AG04449 (cell line): ENCODE results near the gene GABRR2.

Experiments used
- CTCF ChIA-PET: fragments of 350-600 bp; formaldehyde crosslinking; extraction: SDS; loops from one replicate; lab custom pipeline; 2021; ENCODE audit warnings: antibody characterized with exemption; lab: Yijun Ruan, JAX
- POLR2A ChIA-PET: fragments of 400-600, 350-600 bp; formaldehyde crosslinking; extraction: SDS; loops from one replicate; lab custom pipeline; 2020; ENCODE audit warnings: antibody characterized with exemption, inconsistent platforms; lab: Yijun Ruan, JAX
- DNase-seq: peaks from one replicate; pipeline ENCODE4 v3.0.0-alpha.2; 2010; ENCODE audit warnings: low read depth, low spot score
- H3K4me3 ChIP-seq: 2 replicates; pipeline ENCODE4 v1.5.1; 2011; ENCODE audit warnings: low read depth, mild to moderate bottlenecking, control low read depth, low read length
- TF ChIP-seq, protein P1 (sequence below): IDR thresholded peaks from one replicate; pipeline ENCODE4 v1.5.1; 2011; ENCODE audit warnings: mild to moderate bottlenecking, moderate library complexity, low read length, control low read depth, inconsistent platforms; ENCODE audit not compliant: insufficient read depth; ENCODE audit errors: missing control alignments

Gene GABRR2

DNA sequence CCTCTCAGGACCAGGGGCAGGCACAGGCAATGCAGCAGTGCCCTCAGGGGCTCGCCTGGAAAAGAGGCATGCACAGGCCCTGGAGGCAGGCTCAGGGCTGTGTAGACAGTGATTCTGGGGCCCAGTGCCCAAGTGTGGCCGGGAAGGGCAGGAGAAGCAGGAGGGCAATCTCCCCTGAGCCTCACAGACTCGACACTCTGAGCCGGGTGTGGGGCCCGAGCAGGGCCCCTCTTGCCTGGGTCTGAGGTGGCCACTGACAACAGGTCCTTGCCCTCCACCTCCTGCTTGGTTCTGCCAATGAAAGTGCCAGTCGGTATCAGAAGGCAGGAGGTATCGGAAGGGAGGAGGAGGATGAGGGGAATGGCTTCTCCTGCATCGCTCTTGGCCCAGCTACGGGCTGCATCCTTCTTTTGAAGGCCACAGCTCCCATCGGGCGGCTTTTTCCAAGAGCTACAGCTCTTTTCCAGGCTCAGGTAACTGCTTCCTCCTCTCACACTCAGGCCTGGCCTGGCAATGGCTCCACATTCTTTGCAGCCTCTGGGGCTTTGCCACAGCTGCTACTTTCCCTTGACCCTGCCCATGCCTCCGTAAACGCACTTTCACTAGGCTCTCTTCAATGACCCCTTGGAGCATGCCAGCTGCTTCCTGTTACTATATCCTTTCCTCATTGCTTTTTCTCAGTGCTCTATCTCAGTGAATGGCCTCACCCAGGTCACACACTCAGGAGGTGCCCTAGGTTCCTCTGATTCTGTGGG is 24.5 kb downstream of the GABRR2 start:
- TF ChIP-seq, protein P1, sequence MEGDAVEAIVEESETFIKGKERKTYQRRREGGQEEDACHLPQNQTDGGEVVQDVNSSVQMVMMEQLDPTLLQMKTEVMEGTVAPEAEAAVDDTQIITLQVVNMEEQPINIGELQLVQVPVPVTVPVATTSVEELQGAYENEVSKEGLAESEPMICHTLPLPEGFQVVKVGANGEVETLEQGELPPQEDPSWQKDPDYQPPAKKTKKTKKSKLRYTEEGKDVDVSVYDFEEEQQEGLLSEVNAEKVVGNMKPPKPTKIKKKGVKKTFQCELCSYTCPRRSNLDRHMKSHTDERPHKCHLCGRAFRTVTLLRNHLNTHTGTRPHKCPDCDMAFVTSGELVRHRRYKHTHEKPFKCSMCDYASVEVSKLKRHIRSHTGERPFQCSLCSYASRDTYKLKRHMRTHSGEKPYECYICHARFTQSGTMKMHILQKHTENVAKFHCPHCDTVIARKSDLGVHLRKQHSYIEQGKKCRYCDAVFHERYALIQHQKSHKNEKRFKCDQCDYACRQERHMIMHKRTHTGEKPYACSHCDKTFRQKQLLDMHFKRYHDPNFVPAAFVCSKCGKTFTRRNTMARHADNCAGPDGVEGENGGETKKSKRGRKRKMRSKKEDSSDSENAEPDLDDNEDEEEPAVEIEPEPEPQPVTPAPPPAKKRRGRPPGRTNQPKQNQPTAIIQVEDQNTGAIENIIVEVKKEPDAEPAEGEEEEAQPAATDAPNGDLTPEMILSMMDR, result no peak
- CTCF ChIA-PET, result no interaction called here

DNA sequence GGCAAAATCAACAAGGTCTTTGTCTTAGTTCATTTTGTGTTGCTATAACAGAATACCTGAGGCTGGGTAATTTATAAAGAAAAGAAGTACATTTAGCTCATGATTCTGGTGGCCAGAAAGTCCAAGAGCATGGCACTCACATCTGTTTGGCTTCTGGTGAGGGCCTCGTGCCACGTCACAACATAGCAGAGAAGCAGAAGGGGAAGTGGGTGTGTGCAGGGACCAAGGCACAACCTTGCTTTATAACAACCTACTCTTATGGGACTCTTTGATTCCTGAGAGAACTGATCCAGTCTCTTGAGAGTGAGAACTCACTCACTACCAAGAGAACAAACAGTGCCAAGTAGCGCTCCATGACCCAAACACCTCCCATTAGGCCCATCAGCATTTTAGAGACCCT is 25.4 kb downstream of the GABRR2 start:
- CTCF ChIA-PET, result no interaction called here

More for the DNA sequence above, 24.5 kb downstream of the GABRR2 start:
- POLR2A ChIA-PET, result no interaction called here
- no peak for DNase-seq
- H3K4me3 ChIP-seq, result no peak overlapping the region

DNA sequence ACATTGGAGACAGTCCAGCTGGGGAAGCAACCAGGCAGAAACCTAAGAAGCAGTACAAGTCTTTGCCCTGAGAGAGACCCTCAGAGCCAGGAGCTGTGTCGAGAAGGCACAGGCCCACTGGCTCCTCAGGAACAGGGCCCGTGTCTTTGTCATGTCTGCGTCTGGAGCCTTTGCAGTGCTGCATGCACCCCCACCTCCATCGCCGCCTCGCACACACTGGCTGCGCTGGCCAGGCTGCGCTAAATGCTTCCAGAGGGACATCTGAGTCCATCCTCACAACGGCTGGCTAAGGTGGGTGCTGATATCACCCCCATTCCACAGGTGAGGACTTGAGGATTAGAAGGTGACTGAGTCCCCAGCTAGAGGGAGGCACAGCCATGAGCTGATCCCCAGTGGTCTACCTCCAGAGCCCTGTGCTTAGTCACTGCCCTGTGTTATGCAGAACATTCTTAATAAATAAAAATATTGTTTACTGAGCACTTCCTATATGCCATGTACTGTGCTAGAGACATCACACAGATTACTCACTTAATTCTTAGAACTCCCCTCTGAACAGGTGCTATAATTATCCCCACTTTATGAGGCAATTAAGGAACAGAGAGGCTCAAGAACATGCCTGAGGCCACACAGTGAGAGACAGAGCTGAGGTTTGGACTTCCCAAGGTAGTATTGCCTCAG is 27.6 kb downstream of the GABRR2 start:
- ChIA-PET POLR2A (no interaction called here), CTCF (no interaction called here)
- DNase-seq, result no peak
- TF ChIP-seq, protein P1, result no peak
- H3K4me3 ChIP-seq, result no peak overlapping the region

More for the DNA sequence above, 25.4 kb downstream of the GABRR2 start:
- POLR2A ChIA-PET, result no interaction called here
- TF ChIP-seq, protein P1, result no peak
- no peak for DNase-seq
- no peak overlapping the region for H3K4me3 ChIP-seq

DNA sequence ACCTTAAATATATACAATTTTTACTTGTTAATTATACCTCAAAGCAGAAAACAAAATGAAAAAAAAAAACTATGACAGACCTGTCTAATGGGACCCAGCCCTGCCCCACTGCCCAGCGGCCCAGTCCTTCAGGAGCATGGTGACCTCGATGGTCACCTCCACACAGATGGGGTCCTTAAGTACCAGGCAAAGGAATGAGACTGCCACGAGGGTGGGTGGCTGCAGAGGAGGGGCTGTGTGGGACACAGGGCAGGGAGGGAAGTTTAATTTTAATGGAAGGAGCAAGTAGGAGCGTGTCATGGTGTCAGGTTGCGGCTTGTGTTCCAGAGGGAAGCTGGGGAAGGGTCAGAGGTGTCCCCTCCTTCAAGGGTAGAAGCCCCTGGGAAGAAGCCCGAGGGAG is 28.6 kb downstream of the GABRR2 start:
- TF ChIP-seq, protein P1, result no peak
- POLR2A ChIA-PET, result no interaction called here
- no peak for DNase-seq
- CTCF ChIA-PET, result no interaction called here
- H3K4me3 ChIP-seq, result no peak overlapping the region

DNA sequence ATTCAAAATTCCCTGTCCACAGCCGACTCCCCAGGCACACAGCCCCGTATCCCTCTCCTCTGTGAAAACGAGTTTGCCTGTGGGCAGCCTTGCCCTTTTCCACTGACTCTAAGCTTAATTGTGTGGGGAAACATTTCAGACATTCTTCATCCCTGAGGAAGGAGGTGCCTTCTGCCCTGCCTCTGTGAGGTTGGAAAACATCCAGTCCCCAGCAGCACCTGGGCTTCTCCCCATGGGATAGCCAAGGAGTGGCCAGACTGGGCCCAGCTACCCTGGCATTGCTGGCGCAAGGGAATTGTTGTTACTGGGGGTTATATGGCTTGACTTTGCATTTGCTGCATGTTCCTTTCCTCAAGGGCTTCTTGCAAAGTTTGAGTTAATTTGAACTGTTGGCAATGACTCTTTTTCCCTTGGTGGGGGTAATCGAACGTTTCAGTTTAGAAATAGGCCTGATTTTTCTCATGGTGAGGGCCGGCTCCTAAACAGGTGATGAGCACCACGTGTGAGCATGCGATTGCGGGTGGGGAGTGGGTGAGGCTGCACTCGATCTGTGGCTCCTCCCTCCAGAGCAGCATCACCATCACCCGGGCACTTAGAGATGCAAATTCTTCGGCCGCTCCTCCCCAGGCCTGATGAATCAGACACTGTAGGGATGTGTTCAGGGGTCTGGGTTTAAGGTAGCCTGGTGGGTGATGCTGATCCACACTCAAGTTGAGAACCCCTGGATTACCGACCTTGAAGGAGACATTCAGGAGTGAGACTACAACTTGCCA is 29.9 kb downstream of the GABRR2 start:
- CTCF ChIA-PET, result no interaction called here
- DNase-seq, result no peak
- no peak overlapping the region for H3K4me3 ChIP-seq
- POLR2A ChIA-PET, result no interaction called here
- TF ChIP-seq, protein P1, result no peak

DNA sequence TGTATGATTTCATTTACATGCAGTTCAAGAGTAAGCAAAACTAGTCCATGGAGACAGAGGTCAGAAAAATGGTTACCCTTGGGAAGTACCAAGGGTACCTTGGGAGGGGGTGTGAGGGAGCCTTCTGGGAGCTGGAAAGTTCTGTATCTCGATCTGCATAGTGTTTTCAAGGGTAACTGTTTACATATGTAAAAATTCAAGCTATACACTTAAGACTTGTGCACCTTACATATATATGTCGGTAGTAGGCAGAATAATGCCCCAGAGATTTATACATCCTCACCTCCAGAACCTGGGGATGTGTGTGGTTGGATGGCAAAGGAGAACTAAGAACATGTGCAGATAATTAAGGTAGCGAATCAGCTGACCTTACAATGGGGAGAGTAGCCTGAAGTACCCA is 31.0 kb downstream of the GABRR2 start:
- TF ChIP-seq, protein P1, result no peak
- DNase-seq, result no peak
- CTCF ChIA-PET, result interaction anchor here (1.0 to 1.2 kb wide), 2 partner anchors 28 to 42 kb away, joined by 3 to 4 read pairs; no protein-coding TSS in a partner anchor
- H3K4me3 ChIP-seq, result no peak overlapping the region
- POLR2A ChIA-PET, result no interaction called here
